Testis (tissue), 3 donors: ENCODE data around the gene PEBP1. TPM values are rescaled to one million over a fixed set of nuclear protein-coding genes. Genes with fewer than 3 reads are reported as not detected.

Experiments
- DNase-seq: peaks from one replicate; pipeline ENCODE4 v3.0.0-alpha.2; 2019
- H3K27ac ChIP-seq, 2 donors: fragments of 200-600 bp; sonication (generic); one replicate each; pipeline ENCODE4 v1.5.1; 2019
- H3K27me3 ChIP-seq: fragments of 200-600 bp; sonication (generic); one replicate; pipeline ENCODE4 v1.5.1; 2019
- H3K36me3 ChIP-seq: fragments of 200-600 bp; sonication (generic); one replicate; pipeline ENCODE4 v1.5.1; 2017; ENCODE audit warnings: low read depth; ENCODE audit errors: missing control alignments
- H3K4me1 ChIP-seq: fragments of 200-600 bp; sonication (generic); one replicate; pipeline ENCODE4 v1.5.1; 2019
- H3K4me3 ChIP-seq, 2 donors: fragments of 200-600 bp; sonication (generic); one replicate each; pipeline ENCODE4 v1.5.1; 2017 to 2019
- H3K9me3 ChIP-seq: fragments of 200-600 bp; sonication (generic); one replicate; pipeline ENCODE4 v1.5.1; 2017
- POLR2A ChIP-seq: fragments of 450-650 bp; IDR thresholded peaks from one replicate; pipeline ENCODE4 v1.6.1; 2017; ENCODE audit warnings: antibody characterized with exemption, mild to moderate bottlenecking, moderate library complexity
- WGBS, 2 donors: methylation state at CpG; one replicate each; pipeline ENCODE4 v1.1.5; 2018; 5-methylcytosine and 5-hydroxymethylcytosine counted together
- intact Hi-C: fragments of 100-400 bp; cut with DNase I; formaldehyde crosslinking; loops from one replicate; pipeline ENCODE4 v1.15.1; 2023; ENCODE audit warnings: low total_unique reads
- polyA plus RNA-seq: library from polyadenylated mRNA; stranded (reverse); fragments of 350-450 nt; fragmentation: Illumina TruSeq; extraction: RNeasy Lipid Tissue Mini Kit (QIAGEN cat#74804); gene quantifications from one replicate; pipeline ENCODE4 v1.2.3, GENCODE V29; 2014; ENCODE audit warnings: low read depth, low replicate concordance; ENCODE audit not compliant: insufficient read depth
- total RNA-seq, 2 donors: library from RNA; depleted of rRNA; stranded (reverse); fragments of >200 nt; gene quantifications; one replicate each; pipeline ENCODE4 v1.2.3, GENCODE V29; 2016
- TF ChIP-seq, protein P1 (sequence below), 3 experiments: fragments of 450-650 bp in 2 of 3; fragments of 200-600 bp in 1 of 3; sonication (generic) in 1 of 3; IDR thresholded peaks; one replicate each; pipeline ENCODE4 v1.5.1; 2016 to 2019; ENCODE audit warnings: antibody characterized with exemption in 3 of 3, mild to moderate bottlenecking in 2 of 3, moderate library complexity in 1 of 3

Gene PEBP1
- total and polyA plus RNA-seq, 3 donors from 2014 or later = 370 to 500 (median 371) TPM

DNA sequence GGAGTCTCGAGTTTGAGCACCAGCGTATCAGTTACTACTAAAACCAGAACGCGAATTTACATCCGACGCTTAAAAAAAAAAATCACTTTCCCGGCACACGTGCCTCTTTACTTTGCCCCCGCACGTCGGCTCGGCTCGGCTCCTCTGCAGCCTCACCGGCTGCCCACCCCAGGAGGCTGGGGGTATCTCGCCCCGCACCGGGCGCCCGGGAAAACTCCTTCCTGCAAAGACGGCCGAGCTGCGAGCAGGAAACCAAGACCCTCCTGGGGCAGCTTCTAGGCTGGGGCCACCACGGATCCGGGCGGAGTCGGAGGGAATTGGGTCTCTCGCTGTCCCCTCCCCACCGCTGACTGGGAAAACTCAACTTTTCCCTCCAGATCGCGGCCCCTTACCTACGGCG, 32.7 kb upstream of the PEBP1 start:
- no peaks in the 10 kb centered on the region for H3K36me3 ChIP-seq
- H3K4me3 ChIP-seq = peak overlapping the region; percentile 63 to 82
- intact Hi-C loops = no loop called here
- 0 to 1% methylated on average over 9 to 30 of the region's 32 CpGs for WGBS, 2 donors
- H3K27ac ChIP-seq = peak overlapping the region; percentile 71 to 75
- DNase-seq = peak; percentile 43
- no peaks in the 10 kb centered on the region for H3K4me1 ChIP-seq
- H3K27me3 ChIP-seq = no peaks in the 10 kb centered on the region
- H3K9me3 ChIP-seq = no peaks in the 10 kb centered on the region
- TF ChIP-seq POLR2A = no peak
- TF ChIP-seq, protein P1, sequence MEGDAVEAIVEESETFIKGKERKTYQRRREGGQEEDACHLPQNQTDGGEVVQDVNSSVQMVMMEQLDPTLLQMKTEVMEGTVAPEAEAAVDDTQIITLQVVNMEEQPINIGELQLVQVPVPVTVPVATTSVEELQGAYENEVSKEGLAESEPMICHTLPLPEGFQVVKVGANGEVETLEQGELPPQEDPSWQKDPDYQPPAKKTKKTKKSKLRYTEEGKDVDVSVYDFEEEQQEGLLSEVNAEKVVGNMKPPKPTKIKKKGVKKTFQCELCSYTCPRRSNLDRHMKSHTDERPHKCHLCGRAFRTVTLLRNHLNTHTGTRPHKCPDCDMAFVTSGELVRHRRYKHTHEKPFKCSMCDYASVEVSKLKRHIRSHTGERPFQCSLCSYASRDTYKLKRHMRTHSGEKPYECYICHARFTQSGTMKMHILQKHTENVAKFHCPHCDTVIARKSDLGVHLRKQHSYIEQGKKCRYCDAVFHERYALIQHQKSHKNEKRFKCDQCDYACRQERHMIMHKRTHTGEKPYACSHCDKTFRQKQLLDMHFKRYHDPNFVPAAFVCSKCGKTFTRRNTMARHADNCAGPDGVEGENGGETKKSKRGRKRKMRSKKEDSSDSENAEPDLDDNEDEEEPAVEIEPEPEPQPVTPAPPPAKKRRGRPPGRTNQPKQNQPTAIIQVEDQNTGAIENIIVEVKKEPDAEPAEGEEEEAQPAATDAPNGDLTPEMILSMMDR (IDR thresholded peaks at IDR 0.05) = no peak

DNA sequence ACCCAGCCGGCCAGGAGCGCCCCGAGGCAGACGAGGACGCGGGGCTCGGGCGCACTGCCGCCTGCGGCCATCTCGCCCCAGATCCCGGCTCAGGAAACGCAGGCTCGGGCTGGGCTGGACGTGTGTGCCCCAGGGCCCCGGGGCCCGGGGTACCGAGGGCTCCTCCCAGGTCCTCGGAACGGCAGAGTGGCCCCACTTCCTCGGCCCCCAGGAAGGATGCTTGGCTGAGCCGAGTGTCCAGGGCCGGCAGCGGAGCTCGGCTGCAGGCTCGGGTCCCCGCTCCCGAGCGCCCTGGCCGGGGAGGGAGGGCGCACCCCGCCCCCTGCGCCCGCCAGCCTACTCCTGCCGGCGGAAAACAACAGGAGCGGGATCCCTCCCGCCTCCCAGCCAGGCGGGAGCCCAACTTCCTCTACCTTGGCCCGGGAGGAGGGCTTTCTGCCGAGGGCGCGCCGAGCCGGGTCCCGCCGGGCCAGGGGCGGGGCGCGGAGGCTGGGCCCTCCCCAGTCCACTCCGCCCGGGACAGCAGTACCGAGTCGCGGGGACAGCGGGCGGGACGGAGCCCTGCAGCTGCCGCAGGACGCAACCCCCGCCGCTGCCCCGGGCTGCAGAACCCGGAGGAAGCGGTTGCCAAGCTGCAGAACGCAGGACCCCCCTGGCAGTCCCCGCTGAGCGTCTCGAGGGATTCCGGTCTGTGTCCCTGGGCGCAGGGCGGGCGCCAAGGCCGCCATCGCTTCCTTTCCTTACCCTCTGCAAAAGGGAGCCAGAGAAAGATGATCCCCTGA, 32.1 kb upstream of the PEBP1 start, which contains the start of gene VSIG10:
TSS of gene VSIG10 (minus strand) at position 411 of the 782 bp plus-strand sequence. CDS start at position 71, 340 bp downstream.
- DNase-seq = peak; percentile 55
- Histone ChIP-seq H3K27ac (peak within 1 kb of the TSS; percentile 71 to 75), H3K36me3 (no peaks in the 10 kb centered on the region), H3K4me3 (peak within 1 kb of the TSS; percentile 63 to 82), H3K9me3 (no peaks in the 10 kb centered on the region), H3K27me3 (no peaks in the 10 kb centered on the region), H3K4me1 (no peaks in the 10 kb centered on the region)
- 0 to 1% methylated on average over 28 to 49 of the region's 75 CpGs for WGBS, 2 donors
- intact Hi-C loops = no loop called here
- no peak for TF ChIP-seq POLR2A
- TF ChIP-seq, protein P1 (IDR thresholded peaks at IDR 0.05) = no peak

DNA sequence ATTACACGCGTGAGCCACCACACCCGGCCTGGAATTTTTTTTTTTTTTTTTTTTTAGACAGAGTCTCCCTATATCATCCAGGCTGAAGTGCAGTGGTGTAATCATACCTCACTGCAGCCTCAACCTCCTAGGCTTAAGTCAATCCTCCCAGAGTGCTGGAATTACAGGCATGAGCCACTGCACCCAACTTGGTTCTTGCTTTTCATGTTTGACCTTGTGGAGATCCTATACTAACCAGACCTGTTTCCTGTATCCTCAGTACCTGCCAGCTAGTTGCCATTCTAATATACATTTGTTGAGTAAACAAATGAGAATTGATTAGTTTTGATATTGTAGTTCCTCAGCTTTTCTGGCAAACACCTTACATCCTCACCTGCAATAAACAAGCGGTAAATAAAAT, 28.9 kb upstream of the PEBP1 start:
- intact Hi-C loops = no loop called here
- TF ChIP-seq, protein P1 (IDR thresholded peaks at IDR 0.05) = no peak
- TF ChIP-seq POLR2A = no peak

DNA sequence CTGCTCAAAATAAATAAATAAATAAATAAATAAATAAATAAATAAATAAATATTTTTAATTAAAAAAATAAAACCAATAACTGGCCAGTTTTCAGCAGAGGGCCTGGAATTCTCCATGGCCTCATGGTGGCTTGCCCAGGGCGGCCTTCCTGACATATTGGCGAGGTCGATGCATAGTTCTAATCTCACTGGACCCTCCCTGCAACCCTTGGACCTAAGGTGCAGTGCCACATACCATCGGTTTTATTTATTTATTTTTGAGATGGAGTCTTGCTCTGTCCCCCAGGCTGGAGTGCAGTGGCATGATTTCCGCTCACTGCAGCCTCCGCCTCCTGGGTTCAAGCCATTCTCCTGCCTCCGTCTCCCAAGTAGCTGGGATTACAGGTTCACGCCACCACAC, 28.2 kb upstream of the PEBP1 start:
- no peaks in the 10 kb centered on the region for H3K36me3 ChIP-seq
- H3K9me3 ChIP-seq = no peaks in the 10 kb centered on the region
- intact Hi-C loops = no loop called here
- TF ChIP-seq, protein P1 (IDR thresholded peaks at IDR 0.05) = no peak
- no peak for TF ChIP-seq POLR2A
- no peaks in the 10 kb centered on the region for H3K27me3 ChIP-seq
- WGBS, 2 donors = 87 to 93% methylated on average over 8 of the region's 8 CpGs
- H3K27ac ChIP-seq = no peak overlapping the region
- DNase-seq = no peak
- H3K4me1 ChIP-seq = no peaks in the 10 kb centered on the region
- H3K4me3 ChIP-seq = no peak overlapping the region

More for the DNA sequence above, 28.9 kb upstream of the PEBP1 start:
- Histone ChIP-seq H3K36me3 (no peaks in the 10 kb centered on the region), H3K4me3 (no peak overlapping the region), H3K9me3 (no peaks in the 10 kb centered on the region), H3K4me1 (no peaks in the 10 kb centered on the region), H3K27ac (no peak overlapping the region), H3K27me3 (no peaks in the 10 kb centered on the region)
- DNase-seq = no peak
- WGBS, 2 donors = 89 to 92% methylated on average over 4 of the region's 4 CpGs

DNA sequence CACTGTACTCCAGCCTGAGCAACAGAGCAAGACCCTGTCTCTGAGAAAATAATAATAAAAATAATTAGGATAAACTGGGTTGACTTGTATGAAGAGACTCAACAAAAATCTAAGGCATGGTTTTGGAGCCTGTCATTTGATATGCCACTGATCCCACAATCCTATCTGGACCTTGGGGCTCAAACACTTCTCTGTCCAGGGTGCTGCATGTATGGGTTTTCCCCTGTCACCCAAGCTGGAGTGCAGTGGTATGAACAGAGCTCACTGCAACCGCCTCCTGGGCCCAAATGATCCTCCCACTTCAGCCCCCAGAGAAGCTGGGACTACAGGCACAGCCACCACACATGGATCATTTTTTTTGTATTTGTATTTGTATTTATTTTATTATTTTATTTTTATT, 26.8 kb upstream of the PEBP1 start:
- H3K27ac ChIP-seq = no peak overlapping the region
- 75 to 81% methylated on average over 1 of the region's 1 CpG for WGBS, 2 donors
- no peaks in the 10 kb centered on the region for H3K9me3 ChIP-seq
- no peaks in the 10 kb centered on the region for H3K36me3 ChIP-seq
- intact Hi-C loops = no loop called here
- DNase-seq = no peak
- no peaks in the 10 kb centered on the region for H3K4me1 ChIP-seq
- H3K27me3 ChIP-seq = no peaks in the 10 kb centered on the region
- TF ChIP-seq POLR2A = no peak
- TF ChIP-seq, protein P1 (IDR thresholded peaks at IDR 0.05) = no peak
- no peak overlapping the region for H3K4me3 ChIP-seq
